Measurements from ENCODE around the gene ASPSCR1. TPM values are rescaled to one million over a fixed set of nuclear protein-coding genes. Genes with fewer than 3 reads are reported as not detected.

ASPSCR1 gene, protein sequence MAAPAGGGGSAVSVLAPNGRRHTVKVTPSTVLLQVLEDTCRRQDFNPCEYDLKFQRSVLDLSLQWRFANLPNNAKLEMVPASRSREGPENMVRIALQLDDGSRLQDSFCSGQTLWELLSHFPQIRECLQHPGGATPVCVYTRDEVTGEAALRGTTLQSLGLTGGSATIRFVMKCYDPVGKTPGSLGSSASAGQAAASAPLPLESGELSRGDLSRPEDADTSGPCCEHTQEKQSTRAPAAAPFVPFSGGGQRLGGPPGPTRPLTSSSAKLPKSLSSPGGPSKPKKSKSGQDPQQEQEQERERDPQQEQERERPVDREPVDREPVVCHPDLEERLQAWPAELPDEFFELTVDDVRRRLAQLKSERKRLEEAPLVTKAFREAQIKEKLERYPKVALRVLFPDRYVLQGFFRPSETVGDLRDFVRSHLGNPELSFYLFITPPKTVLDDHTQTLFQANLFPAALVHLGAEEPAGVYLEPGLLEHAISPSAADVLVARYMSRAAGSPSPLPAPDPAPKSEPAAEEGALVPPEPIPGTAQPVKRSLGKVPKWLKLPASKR
- 19.7 and 31.8 TPM in 2 replicates for total RNA-seq

DNA sequence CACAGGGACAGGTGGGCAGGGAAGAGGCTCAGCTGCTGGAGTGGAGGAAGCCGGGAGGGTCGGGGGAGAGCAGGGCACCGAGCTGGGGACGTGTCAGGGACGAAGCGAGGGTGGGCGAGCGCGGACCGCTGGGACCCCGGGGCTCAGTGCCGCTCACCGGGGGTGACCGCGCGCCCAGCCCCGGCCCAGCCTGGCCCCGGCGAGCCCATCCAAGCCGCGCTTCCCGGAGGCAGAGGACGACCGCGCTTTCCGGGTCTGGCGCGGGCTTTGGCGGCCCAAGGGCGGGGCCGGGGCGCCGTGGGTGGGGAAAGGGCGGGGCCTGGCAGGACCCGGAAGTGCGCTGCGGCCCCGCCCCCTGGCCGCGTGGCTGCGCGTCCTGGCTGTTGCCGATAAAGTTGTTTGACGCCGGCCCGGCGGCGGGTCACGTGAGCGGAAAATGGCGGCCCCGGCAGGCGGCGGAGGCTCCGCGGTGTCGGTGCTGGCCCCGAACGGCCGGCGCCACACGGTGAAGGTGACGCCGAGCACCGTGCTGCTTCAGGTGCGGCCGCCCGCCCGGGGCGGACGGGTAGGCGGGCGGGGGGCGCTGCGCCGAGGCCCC lies at the start of gene ASPSCR1:
TSS of gene ASPSCR1 (plus strand) at position 419 of the 598 bp plus-strand sequence. CDS start at position 437, 18 bp downstream.

DNA sequence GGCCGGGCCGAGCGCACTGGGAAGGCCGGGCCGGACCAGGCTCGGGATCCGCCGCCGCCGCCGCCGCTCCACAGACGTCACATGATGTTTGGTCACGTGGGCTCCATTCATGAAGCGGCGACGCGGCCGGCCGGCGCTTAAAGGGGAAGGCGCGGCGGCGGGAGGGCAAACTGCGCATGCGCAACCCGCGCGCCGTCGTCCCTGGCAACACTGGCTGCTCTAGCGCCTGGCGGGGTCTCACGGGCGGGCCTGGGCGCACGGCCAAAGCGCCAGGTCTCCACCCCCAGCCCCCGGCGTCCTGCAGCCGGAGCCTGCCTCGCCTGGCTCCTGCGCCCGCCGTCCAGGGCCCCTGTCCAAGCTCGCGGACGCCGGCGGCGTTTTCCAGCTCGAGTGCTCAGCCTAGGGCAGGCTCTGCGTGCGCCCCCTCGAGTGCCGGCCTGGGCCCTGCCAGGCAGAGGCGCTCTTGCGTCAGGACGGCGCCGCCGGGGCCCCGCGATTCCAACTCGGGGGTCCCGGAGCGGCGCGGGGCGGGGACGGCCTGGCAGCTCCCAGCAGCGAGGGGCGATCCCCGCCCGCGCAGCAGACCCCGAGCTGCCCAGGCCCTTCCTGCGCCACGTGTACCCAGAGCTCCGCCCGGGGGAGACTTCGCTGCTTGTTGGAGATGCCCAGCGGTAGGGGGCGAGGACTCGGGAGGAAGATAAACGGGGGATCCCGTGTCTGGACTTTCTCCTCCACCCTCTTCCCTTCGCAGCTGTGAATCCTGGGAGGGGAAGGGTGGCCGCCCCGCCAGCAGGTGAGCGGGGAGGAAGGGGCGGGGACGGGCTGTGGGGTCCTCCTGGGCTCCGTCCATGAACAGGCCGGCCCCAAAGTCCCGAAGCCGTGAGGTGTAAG lies 49.5 kb upstream of the ASPSCR1 start, which contains the start of gene MAFG:
TSS of gene MAFG (minus strand) at position 83 of the 891 bp plus-strand sequence. CDS start 4,550 bp downstream, outside the sequence.

DNA sequence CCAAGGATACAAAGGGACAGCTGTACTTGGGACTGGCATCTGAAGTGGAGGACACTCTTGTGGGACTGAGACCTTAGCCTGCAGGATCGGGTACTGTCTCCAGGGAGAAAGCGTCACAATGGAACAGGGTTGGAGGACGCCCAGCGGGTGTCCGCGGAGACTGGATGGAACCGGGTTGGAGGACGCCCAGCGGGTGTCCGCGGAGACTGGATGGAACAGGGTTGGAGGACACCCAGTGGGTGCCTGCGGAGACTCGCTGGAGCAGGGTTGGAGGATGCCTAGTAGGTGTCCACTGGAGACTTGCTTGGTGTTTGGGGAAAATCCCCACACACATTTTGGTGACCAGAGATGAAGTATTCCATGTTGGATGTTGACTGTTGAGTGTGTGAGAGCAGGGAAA lies 30.2 kb upstream of the ASPSCR1 start, which contains the start of gene MYADML2:
TSS of gene MYADML2 (minus strand) at position 45 of the 400 bp plus-strand sequence. CDS start 5,492 bp downstream, outside the sequence.

DNA sequence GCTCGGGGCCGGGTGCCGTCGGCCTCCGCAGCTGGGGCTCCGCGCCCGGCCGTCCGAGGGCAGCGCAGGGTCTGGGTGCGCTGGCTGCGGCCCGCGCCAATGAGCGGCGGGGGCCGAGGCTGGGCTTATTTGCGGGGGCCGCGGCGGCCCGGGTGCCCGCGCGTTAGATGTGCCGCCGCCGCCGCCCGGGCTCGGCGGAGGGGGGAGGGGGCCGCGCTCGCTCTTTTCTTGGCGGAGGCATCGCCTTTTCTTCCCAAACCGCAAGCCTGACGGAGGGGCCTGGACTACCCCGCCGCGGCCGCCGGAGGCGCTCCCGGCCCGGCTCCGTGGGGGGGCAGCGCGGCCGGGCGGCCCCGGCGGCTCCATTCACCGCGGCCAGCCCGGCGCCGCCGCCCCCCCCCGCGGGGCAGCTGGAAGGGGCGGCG lies 16.3 kb upstream of the ASPSCR1 start, which contains the start of gene NOTUM:
TSS of gene NOTUM (minus strand) at position 101 of the 425 bp plus-strand sequence. CDS start 278 bp downstream, outside the sequence.

DNA sequence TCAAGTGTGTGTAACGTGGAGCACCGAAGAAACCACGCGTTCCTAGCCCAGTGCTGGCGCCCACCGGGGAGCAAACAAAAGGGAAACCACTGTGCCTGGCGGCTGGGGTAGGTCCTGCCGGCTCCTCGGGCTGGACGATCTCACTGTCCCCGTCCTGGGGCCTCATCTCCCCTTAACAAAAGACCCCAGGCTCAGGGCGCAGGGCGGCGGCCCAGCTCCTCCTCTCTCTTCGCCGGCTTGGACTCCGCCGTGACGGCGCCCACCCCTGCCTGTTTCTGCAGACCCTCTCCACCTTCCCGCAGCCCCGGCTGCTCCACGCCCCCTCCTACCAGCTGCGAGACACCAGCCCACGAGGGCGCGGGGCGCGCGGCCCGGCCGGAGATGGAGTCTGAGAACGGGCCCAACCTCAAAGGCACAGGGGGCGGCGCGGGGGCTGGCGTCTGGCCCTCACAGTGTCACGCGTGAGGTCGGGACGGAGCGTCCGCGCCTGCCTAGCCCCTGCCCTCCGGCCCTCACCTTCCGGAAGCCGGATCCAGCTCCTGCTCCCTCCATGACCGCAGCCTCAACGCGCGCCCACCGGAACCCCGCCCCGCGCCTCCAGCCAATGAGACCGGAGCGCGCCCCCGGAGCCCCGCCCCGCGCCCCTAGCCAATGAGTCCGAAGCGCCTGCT lies 45.0 kb downstream of the ASPSCR1 start, which contains the start of gene CENPX:
TSS of gene CENPX (minus strand) at position 569 of the 671 bp plus-strand sequence. CDS start at position 552, 17 bp downstream.

DNA sequence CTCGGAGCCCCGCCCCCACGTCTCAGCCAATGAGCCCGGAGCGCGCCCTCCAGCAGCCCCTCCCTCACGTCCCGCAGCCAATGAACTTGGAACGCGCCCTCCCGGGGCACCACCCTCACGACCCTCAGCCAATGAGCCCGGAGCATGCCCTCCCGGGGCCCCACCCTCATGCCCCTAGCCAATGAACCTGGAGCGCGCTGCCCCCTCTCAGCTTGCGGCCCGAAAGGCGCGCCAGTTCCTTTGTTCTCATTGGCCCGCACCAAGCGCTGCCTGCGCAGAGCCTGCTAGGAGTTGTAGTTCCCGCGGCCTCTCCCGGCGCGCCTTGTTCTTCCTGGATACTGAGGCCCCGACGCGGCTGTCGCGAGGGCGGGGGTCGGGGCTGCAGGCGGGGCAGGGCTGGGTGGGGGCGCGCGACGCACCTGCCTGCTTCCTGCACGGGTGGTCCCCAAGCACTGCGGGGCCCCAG lies 45.6 kb downstream of the ASPSCR1 start, which contains the start of gene LRRC45:
TSS of gene LRRC45 (plus strand) at position 325 of the 466 bp plus-strand sequence. CDS start 339 bp downstream, outside the sequence.

DNA sequence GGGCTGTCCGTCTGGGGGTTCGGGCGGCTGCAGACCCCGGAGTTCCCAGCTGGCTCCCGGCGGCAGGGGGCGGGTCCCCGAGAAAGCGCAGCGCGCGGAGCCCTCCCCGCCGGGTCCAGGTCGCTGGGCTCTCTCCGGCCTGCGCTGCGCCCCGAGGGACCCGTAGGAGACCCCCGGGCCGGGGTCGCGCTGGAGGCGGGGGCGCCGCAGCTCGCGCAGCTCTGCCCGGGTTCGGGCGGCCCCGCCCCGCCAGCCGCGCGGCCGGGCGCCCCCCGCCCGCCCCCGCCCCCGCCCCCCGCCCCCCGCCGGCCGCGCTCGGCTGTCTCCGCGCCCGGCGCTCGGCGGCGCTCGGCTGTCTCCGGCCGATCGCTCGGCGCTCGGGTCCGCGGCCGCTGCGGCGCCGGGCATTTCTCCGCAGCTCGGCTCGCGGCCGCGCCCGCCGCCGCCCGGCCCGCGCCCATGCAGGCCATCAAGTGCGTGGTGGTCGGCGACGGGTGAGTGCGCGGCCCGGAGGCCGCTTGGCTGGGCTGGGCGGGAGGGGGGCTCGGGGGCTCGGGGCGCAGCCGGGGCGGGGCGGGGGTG lies 54.0 kb downstream of the ASPSCR1 start, which contains the start of gene RAC3:
TSS of gene RAC3 (plus strand) at position 376 of the 582 bp plus-strand sequence. CDS start at position 460, 84 bp downstream.

DNA sequence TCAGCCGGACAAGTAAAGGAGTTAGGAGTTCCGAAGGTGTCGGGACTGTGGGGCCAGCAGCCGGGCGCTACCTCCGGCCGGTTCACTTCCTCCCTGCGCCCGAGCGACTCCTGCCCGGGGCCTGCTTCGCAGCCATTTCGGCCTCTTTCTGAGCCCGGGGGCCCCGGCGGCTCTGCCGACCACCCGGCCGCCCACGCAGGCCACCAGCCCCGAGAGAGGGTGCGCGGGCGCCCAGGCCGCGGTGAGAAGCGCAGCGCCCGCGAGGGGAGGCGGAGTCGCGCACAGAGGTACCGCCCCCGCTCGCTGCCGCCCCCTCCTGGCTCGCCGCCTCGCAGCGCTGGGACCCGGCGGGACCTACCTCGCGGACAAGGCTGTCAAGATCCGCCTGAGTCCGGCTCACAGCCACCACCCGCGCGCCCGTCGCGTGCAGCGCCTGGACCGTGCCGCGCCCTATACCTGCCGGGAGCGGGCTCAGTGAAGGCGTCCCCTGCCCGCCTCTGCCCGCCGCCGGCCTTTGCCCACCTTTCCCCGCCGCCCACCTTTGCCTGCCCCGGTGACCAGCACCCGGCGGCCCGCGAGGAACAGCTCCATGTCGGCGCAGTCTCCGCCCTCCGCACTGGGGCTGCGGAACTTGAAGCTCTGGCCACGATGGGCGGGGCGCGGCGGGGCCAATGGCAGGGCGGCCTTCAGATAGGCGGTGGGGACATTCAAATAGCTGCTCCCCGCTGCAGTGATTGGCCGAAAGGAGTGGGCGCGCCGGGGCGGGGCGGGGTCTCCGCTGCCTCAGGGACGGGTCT lies 59.9 kb downstream of the ASPSCR1 start, which contains the start of gene DCXR:
TSS of gene DCXR (minus strand) at position 606 of the 797 bp plus-strand sequence. CDS start at position 591, 15 bp downstream.

DNA sequence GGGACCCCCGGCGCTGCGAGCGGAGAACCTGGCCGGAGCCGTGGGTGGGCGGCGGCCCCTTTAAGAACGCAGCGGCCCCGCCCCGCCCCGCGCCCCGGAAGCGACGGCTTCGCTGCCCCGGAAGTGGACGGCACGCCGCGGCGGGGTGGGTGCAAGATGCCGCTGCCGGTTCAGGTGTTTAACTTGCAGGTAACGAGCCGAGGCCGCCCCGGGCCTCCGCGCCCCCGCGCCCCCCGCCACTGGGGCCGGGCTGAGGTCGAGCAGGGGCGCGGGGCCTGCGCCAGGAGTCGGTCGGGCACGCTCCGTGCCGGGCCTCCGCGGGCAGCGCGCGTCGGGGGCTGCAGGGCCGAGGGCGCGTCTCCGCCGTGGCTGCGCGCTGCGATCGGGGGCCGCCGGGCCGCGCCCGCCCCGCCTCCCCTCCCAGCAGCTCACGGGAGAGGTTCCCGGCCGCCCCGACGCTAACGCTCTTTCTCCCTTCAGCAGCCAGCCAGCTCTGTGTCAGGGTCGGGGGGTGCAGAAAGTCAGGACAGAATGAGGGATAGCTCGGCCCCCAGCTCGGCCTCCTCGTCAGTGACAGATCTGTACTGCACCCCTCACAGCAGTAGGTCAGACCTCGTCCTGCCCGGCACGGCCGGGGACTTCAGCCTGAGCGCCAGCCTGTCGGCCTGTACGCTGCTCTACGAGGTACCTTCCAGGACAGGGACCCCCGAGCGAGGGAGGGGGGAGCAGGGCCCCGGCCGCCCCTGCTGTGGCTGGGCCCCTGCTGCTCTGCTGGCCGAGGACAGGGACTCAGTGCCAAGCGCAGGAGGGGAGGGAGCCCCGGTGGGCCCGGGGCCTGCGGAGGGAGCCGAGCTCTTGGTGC lies 74.6 kb downstream of the ASPSCR1 start, which contains the start of the genes GPS1 and RFNG:
TSS of gene GPS1 (plus strand) at position 123 of the 862 bp plus-strand sequence. CDS start at position 157, 34 bp downstream.
TSS of gene RFNG (minus strand) at position 36 of the 862 bp plus-strand sequence. CDS start 45 bp downstream, outside the sequence.

DNA sequence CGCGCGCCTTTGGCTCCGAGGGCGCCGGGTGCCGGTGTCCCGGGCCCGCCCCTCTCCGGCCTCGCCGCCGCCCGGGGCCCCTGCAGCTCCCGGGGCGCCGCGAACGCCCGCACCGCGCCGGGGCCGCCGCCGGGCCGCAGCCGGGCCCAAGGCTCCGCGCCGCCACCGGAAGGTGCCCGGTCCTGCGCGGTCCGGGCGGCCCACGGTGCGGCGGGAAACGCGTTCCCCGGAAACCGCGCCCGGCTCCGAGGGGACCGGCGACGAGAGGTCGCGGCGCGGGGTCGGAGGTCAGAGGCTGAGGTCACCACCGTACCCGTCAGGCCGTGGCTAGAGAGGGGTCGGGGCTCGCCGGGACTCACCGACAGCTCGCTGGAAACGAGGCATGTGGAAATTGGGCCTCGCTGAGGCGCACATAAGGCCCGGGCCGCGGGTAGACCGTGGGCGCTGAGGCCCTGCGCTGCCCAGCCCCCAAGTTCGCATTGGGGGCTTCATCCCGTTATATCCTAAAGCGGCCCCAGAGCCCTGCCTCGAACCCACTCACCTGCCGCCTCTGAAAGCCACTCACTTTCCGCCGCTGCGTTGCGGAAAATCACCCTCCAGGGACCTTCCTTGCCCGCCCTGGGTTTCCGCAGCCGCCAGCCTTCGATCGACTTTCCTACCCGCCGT lies 88.3 kb downstream of the ASPSCR1 start, which contains the start of gene DUS1L:
TSS of gene DUS1L (minus strand) at position 167 of the 666 bp plus-strand sequence. CDS start 745 bp downstream, outside the sequence.

Other genes with a start within 250 kb of the ASPSCR1 start
- not detected in 2 replicates for gene GCGR, start 173.5 kb upstream of the ASPSCR1 start, total RNA-seq
- 122 and 125 TPM in 2 replicates for gene MCRIP1, start 144.3 kb upstream of the ASPSCR1 start, total RNA-seq
- gene PPP1R27, start 142.6 kb upstream of the ASPSCR1 start, total RNA-seq, result not detected in 2 replicates
- gene P4HB, start 117.1 kb upstream of the ASPSCR1 start, total RNA-seq, result 3,676 and 4,428 TPM in 2 replicates
- 216 and 298 TPM in 2 replicates for gene ARHGDIA, start 106.3 kb upstream of the ASPSCR1 start, total RNA-seq
- gene ALYREF, start 86.0 kb upstream of the ASPSCR1 start, total RNA-seq, result 64.1 and 80.7 TPM in 2 replicates
- 106 TPM in 2 replicates for gene ANAPC11, start 85.9 kb upstream of the ASPSCR1 start, total RNA-seq
- gene NPB, start 75.4 kb upstream of the ASPSCR1 start, total RNA-seq, result 0.39 and 0.92 TPM in 2 replicates
- gene PCYT2, start 66.2 kb upstream of the ASPSCR1 start, total RNA-seq, result 29.5 and 50.7 TPM in 2 replicates
- gene SIRT7, start 59.5 kb upstream of the ASPSCR1 start, total RNA-seq, result 12.8 and 20.4 TPM in 2 replicates
- 21.5 and 38.8 TPM in 2 replicates for gene MAFG, start 49.9 kb upstream of the ASPSCR1 start, total RNA-seq
- 140 and 202 TPM in 2 replicates for gene PYCR1, start 40.3 kb upstream of the ASPSCR1 start, total RNA-seq
- gene MYADML2, start 30.4 kb upstream of the ASPSCR1 start, total RNA-seq, result not detected in 2 replicates
- gene NOTUM, start 16.4 kb upstream of the ASPSCR1 start, total RNA-seq, result 0.13 TPM in 1 of 2 replicates, not detected in the other
- gene CENPX, start 45.2 kb downstream of the ASPSCR1 start, total RNA-seq, result 10.2 and 12.8 TPM in 2 replicates
- gene LRRC45, start 45.7 kb downstream of the ASPSCR1 start, total RNA-seq, result 8.5 and 10.1 TPM in 2 replicates
- gene RAC3, start 54.0 kb downstream of the ASPSCR1 start, total RNA-seq, result 4.6 and 11.7 TPM in 2 replicates
- 25.3 and 37.0 TPM in 2 replicates for gene DCXR, start 60.1 kb downstream of the ASPSCR1 start, total RNA-seq
- gene RFNG, start 74.2 kb downstream of the ASPSCR1 start, total RNA-seq, result 54.0 and 89.8 TPM in 2 replicates
- gene GPS1, start 74.3 kb downstream of the ASPSCR1 start, total RNA-seq, result 75.1 and 103 TPM in 2 replicates
- 38.6 and 57.9 TPM in 2 replicates for gene DUS1L, start 88.2 kb downstream of the ASPSCR1 start, total RNA-seq
- gene FASN, start 120.6 kb downstream of the ASPSCR1 start, total RNA-seq, result 126 and 301 TPM in 2 replicates
- gene CCDC57, start 235.2 kb downstream of the ASPSCR1 start, total RNA-seq, result 14.5 and 18.1 TPM in 2 replicates